ENCODE measurements around the gene SET.

DNA sequence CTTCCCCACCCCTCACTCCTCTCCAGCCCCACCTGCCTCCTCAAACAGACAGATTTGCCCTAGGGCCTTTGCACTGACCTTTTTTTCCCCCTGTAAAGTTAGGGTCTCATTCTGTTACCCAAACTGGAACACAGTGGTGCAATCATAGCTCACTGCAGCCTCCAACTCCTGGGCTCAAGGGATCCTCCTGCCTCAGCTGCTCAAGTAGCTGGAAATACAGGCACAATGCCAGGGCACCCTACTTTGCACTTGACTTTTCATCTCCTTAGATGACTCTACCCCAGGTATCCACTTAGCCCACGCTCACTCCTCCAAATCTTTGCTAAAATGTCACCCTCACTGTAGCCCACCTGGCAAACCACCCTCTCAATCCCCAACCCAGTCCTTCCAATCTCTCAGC lies 34.5 kb upstream of the SET start:
- TF ChIP-seq CTCF (optimal IDR thresholded peaks at IDR 0.05 in 1 of 3, IDR thresholded peaks at IDR 0.05 in 1 of 3, conservative IDR thresholded peaks at IDR 0.05 in 1 of 3; ENCODE audit: extremely low read depth in 1 of 3, insufficient read depth in 2 of 3, low read length in 3 of 3) (no peak), EZH2 (IDR thresholded peaks at IDR 0.05; ENCODE audit: low read length) (no peak)
